GM19468 (cell line): ENCODE measurements around the gene FAM163B.
"Not testable (repeated sequence)": the region's sequence is repeated elsewhere in the genome, so short reads cannot be mapped to it uniquely, and the experiment has no call there.

Experiments used
- ATAC-seq: cut with Tn5 transposase; IDR thresholded peaks from one replicate; pipeline ENCODE4 v1.9.1; 2021; ENCODE audit warnings: mild to moderate bottlenecking, moderate library complexity, moderate number of reproducible peaks; ENCODE audit not compliant: unreplicated experiment; ENCODE audit errors: extremely low read depth

Gene FAM163B

GRCh38 chr9:133640580-133641395, 31.6 kb upstream of the FAM163B start:
- ATAC-seq = no peak

DNA sequence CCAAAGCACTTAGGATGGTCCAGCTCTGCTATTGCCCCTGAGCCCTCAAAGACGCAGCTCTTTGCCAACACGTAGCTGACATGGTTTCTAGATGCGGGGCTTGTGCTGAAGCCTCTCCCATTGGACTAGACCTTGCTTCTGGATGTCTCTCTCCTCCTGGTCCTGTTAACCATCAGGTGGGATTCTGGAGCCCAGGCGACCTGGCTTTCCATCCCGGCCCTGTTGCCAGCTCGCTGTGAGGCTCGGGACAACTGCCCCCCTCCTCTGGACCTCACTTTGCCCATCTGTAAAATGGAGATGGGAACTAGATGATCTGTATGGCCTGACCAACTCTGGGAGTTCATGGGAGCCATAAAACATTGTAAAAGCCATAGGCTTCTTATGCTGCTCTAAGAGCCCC, 31.0 kb upstream of the FAM163B start:
- no peak for ATAC-seq

GRCh38 chr9:133639613-133640012, 30.4 kb upstream of the FAM163B start:
- ATAC-seq = no peak

GRCh38 chr9:133638711-133639110, 29.5 kb upstream of the FAM163B start:
- ATAC-seq = no peak

- ATAC-seq = no peak
These were observed 28.9 kb upstream of the FAM163B start for GRCh38 chr9:133638076-133638475.

GRCh38 chr9:133637451-133638055, 28.4 kb upstream of the FAM163B start:
- ATAC-seq = no peak

DNA sequence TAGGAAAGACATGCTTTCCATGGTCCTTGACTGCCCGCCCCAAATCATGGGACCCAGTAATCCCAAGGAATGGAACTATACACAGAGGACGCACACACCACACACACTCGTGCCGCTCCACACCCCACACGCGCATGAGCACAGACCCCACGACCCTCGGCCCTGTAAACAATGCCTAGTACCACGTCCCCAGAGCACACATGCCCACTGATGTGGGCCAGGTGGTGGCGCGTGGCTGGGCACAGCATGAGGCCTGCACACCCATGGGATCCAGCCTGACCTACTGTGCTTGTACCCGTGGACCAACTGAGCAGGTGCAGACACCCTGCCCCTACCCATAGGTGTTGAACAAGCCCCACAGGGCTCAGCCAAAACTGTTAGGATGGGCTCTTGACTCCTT, 27.7 kb upstream of the FAM163B start:
- ATAC-seq = no peak

- ATAC-seq = no peak
These were observed 26.6 kb upstream of the FAM163B start, which contains the start of gene DBH for GRCh38 chr9:133635533-133636531. Gene DBH, plus strand, starts transcription at chr9:133636363. Its CDS starts 9 bp downstream, at chr9:133636372.

DNA sequence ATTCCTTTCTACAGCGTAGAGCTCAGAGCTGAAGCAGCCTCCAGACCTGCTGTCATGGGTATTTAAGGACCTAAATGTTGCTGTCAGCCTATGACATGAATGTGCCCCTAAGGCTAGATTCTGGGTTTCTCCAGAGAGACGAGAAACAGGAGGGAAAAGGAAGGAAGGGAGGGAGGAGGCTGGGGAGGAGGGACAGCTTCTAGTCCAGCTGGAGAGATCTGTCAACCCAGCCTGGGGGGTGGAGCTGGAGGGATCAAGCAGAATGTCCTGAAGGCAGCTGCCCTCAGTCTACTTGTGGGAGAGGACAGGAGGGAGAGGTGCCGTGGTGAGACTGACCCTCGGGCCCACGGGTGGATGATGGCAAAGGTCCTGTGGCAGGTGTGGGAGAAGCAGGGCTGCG, 25.9 kb upstream of the FAM163B start:
- no peak for ATAC-seq

GRCh38 chr9:133634081-133634691, 25.0 kb upstream of the FAM163B start:
- no peak for ATAC-seq

DNA sequence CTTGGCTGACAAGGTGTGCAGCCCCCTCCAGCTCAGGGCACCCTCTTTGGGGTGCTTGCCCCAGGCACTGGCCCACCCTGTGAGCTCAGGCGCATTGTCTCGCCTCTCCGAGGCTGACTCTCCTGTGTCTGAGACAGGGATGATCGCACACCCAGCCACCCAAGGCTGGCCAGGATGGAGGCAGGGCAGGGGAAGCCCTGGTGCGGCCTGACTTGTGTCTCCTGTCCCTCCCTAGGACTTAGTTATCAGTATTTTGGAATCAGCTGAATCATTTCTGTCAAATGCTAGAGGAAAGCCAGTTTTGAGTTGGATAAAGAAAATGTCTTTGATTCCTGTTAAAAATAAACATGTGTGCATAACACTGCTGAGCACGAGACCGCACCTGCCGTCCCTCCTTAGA, 24.5 kb upstream of the FAM163B start:
- ATAC-seq = no peak

DNA sequence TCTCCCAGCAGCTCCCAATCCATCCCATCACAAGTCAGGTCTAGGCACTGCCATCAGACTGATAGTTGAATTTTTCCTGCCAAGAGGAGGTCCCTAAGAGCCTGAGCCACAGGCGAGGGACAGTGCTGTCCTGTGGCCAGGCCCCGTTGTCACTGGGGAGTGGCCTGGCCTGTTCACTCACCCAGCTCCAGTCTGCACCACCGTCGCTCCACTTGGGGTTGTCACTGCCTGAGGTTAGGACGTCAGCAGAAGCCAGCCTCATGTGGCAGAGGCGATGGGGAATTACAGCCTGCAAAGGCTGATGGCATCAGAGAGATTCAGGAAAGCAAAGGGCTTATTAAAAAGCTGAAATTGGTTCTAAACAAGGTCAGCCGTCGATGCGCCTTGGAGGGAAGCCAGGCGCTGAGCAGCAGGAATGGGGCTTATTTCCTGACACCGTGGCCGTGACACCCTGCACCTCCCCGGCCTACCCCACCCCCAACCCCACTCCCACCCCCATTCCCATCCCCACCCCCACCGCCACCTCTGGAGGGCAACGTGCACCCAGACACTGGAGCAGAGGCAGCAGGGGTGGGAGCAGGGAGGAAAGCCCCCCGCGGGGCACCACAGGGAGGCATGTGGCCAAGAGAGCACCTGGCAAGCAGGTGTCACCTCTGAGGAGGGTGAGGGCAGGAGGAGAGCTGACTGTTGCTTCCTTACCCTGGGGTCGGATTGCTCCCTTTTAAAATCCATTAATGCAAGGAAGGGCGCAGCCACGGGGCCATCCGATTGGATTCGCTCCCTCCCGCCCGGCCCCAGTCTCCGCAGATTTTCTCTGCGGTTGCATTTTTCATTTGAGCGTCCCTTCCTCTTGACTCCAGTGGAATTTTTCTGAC, 23.9 kb upstream of the FAM163B start:
- ATAC-seq = no peak

- no peak for ATAC-seq
These were observed 21.9 kb upstream of the FAM163B start for GRCh38 chr9:133631111-133631510.

- no peak for ATAC-seq
These were observed 20.3 kb upstream of the FAM163B start for GRCh38 chr9:133629221-133630110.

DNA sequence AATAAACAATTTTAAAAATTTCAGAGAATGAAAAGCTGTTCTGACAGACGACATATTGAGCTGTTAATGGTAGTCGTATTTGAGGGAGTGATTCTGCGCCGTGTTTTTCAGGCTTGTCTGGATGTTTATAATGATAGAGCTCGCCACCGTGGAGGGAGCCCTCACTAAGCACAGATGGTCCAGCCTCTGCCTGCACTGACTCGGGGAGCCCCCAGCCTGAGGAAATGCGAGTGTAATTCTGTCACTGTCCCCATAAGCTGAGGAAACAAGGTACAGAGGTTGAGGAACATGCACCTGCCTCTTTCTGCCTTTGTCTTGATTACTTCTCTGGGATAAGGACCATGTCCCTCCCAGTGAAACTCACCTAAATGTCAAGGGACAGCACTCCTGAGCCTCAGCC, 19.6 kb upstream of the FAM163B start:
- no peak for ATAC-seq

GRCh38 chr9:133627341-133627740, 18.2 kb upstream of the FAM163B start:
- ATAC-seq = no peak

- not testable (repeated sequence) for ATAC-seq
These were observed 16.8 kb upstream of the FAM163B start for GRCh38 chr9:133626008-133626407.

DNA sequence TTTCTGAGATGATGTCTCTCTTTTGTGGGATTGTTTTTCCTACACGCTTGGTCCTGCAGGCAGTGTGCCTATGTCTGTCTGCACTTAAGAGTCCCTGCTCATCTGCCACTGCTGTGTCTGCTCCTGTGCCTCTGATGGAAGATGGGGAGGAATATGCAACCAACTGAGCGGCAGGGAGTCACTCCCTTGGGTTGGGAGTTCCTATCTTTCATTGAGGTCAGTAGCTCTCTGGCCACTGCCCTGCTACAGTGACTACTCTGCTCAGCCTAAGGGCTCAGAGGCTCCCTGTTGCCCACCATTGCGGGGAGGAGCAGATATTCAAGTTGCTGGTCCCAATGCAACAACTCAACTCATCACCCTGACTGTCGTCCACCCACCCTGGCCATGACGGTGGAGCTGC, 13.4 kb upstream of the FAM163B start:
- no peak for ATAC-seq
